IMR-90 (cell line): ENCODE data around the gene CDH13. TPM values are rescaled to one million over a fixed set of nuclear protein-coding genes. Genes with fewer than 3 reads are reported as not detected.

Experiments
- ATAC-seq: fragments of 200-7000 bp; cut with Tn5 transposase; 2 replicates; pipeline ENCODE4 v1.9.1; 2020; ENCODE audit warnings: low read depth, mild to moderate bottlenecking, moderate library complexity
- BruUV-seq: library from RNA; stranded (reverse); fragments of 400-500 nt; replicated peaks from 2 replicates; lab custom pipeline; 2021; lab: Mats Ljungman, UMichigan
- CTCF ChIA-PET: fragments of 300-600 bp; formaldehyde crosslinking; extraction: SDS; loops from one replicate; lab custom pipeline; 2021; ENCODE audit warnings: antibody characterized with exemption; lab: Yijun Ruan, JAX
- POLR2A ChIA-PET: fragments of 300-600 bp; sonication (Branson Sonifier 250); formaldehyde crosslinking; loops from one replicate; lab custom pipeline; 2022; ENCODE audit warnings: antibody characterized with exemption; ENCODE audit not compliant: unreplicated experiment; lab: Charles Lee
- DNase-seq: peaks from one replicate; pipeline ENCODE4 v3.0.0; 2013
- H2AFZ ChIP-seq: replicated peaks from 2 replicates; pipeline ENCODE3; 2013; ENCODE audit warnings: low read length, mild to moderate bottlenecking; ENCODE audit not compliant: poor library complexity
- H2AK5ac ChIP-seq: 2 replicates; pipeline ENCODE4 v1.6.1; 2013; ENCODE audit warnings: low read depth, low read length, inconsistent platforms
- H2AK9ac ChIP-seq: replicated peaks from 2 replicates; pipeline ENCODE3; 2013; ENCODE audit warnings: mild to moderate bottlenecking, low read depth, low read length, moderate library complexity; ENCODE audit not compliant: poor library complexity
- H2BK120ac ChIP-seq: 2 replicates; pipeline ENCODE4 v1.6.1; 2013; ENCODE audit warnings: low read depth, low read length, inconsistent platforms
- H2BK15ac ChIP-seq: 3 replicates; pipeline ENCODE4 v1.6.1; 2013; ENCODE audit warnings: low read depth, low read length, inconsistent platforms
- H2BK20ac ChIP-seq: 2 replicates; pipeline ENCODE4 v1.6.1; 2013; ENCODE audit warnings: low read depth, mild to moderate bottlenecking, inconsistent platforms, low read length, moderate library complexity
- H2BK5ac ChIP-seq: 2 replicates; pipeline ENCODE4 v1.6.1; 2013; ENCODE audit warnings: mild to moderate bottlenecking, low read depth, low read length, inconsistent platforms; ENCODE audit not compliant: poor library complexity, severe bottlenecking
- H3K14ac ChIP-seq: replicated peaks from 2 replicates; pipeline ENCODE4 v1.6.1; 2013; ENCODE audit warnings: low read depth, low read length, inconsistent platforms
- H3K18ac ChIP-seq: 2 replicates; pipeline ENCODE4 v1.6.1; 2013; ENCODE audit warnings: low read depth, low read length, control low read depth
- H3K23ac ChIP-seq: 2 replicates; pipeline ENCODE4 v1.6.1; 2013; ENCODE audit warnings: low read depth, low read length, inconsistent platforms
- H3K27ac ChIP-seq: 2 replicates; pipeline ENCODE4 v1.5.1; 2013; ENCODE audit warnings: mild to moderate bottlenecking, control low read depth, low read length; ENCODE audit not compliant: insufficient read depth
- H3K27me3 ChIP-seq: 2 replicates; pipeline ENCODE4 v1.6.1; 2013; ENCODE audit warnings: low read length; ENCODE audit not compliant: control insufficient read depth, insufficient read depth
- H3K36me3 ChIP-seq: 2 replicates; pipeline ENCODE4 v1.6.1; 2013; ENCODE audit warnings: low read length, mixed read lengths; ENCODE audit not compliant: control insufficient read depth, insufficient read depth
- H3K4ac ChIP-seq: 2 replicates; pipeline ENCODE4 v1.6.1; 2013; ENCODE audit warnings: low read depth, low read length, inconsistent platforms
- H3K4me1 ChIP-seq: 2 replicates; pipeline ENCODE4 v1.6.1; 2013; ENCODE audit warnings: low read length, mixed read lengths; ENCODE audit not compliant: control insufficient read depth, insufficient read depth
- H3K4me2 ChIP-seq: 2 replicates; pipeline ENCODE4 v1.6.1; 2013; ENCODE audit warnings: low read depth, mild to moderate bottlenecking, control low read depth, low read length, moderate library complexity
- H3K4me3 ChIP-seq: 2 replicates; pipeline ENCODE4 v1.5.1; 2013; ENCODE audit warnings: low read depth, mild to moderate bottlenecking, control low read depth, low read length, moderate library complexity; ENCODE audit not compliant: insufficient read depth
- H3K56ac ChIP-seq: 2 replicates; pipeline ENCODE4 v1.6.1; 2013; ENCODE audit warnings: low read length, inconsistent platforms; ENCODE audit not compliant: insufficient read depth; ENCODE audit errors: extremely low read depth
- H3K79me1 ChIP-seq, 2 experiments: 2 replicates each; pipeline ENCODE4 v1.6.1; 2013; ENCODE audit warnings: low read length in 2 of 2, inconsistent platforms in 1 of 2, low read depth in 1 of 2
- H3K9ac ChIP-seq: 2 replicates; pipeline ENCODE4 v1.6.1; 2013; ENCODE audit warnings: low read depth, low read length, control low read depth
- H3K9me1 ChIP-seq: 2 replicates; pipeline ENCODE4 v1.6.1; 2013; ENCODE audit warnings: low read length, inconsistent platforms; ENCODE audit not compliant: insufficient read depth
- H3K9me3 ChIP-seq: 2 replicates; pipeline ENCODE4 v1.6.1; 2013; ENCODE audit warnings: low read length; ENCODE audit not compliant: control insufficient read depth, insufficient read depth
- H4K20me1 ChIP-seq: 2 replicates; pipeline ENCODE4 v1.6.1; 2013; ENCODE audit warnings: low read length, inconsistent platforms; ENCODE audit not compliant: insufficient read depth
- H4K5ac ChIP-seq: 2 replicates; pipeline ENCODE4 v1.6.1; 2013; ENCODE audit warnings: mild to moderate bottlenecking, low read depth, low read length, control low read depth
- H4K8ac ChIP-seq, 2 experiments: 2 replicates each; pipeline ENCODE4 v1.6.1; 2013; ENCODE audit warnings: low read depth in 2 of 2, low read length in 2 of 2, control low read depth in 1 of 2, inconsistent platforms in 1 of 2
- H4K91ac ChIP-seq: 2 replicates; pipeline ENCODE4 v1.6.1; 2013; ENCODE audit warnings: low read depth, low read length, inconsistent platforms; ENCODE audit not compliant: insufficient read depth
- CEBPB ChIP-seq: IDR thresholded peaks from 2 replicates; pipeline ENCODE4 v1.6.1; 2012; ENCODE audit warnings: low read depth, low read length, improper control_type of control experiment
- CTCF ChIP-seq: conservative IDR thresholded peaks from 2 replicates; pipeline ENCODE4 v1.5.1; 2012; ENCODE audit warnings: mild to moderate bottlenecking, low read depth, low read length, improper control_type of control experiment
- FOS ChIP-seq: fragments of 150-350 bp; IDR thresholded peaks from 2 replicates; pipeline ENCODE4 v1.6.1; 2016; ENCODE audit warnings: low read depth, low read length
- MAFK ChIP-seq: IDR thresholded peaks from 2 replicates; pipeline ENCODE4 v1.6.1; 2012; ENCODE audit warnings: low read depth, low read length, improper control_type of control experiment
- MAZ ChIP-seq: IDR thresholded peaks from 2 replicates; pipeline ENCODE4 v1.6.1; 2012; ENCODE audit warnings: low read depth, mild to moderate bottlenecking, low read length, improper control_type of control experiment, moderate library complexity, borderline replicate concordance
- MXI1 ChIP-seq: IDR thresholded peaks from 2 replicates; pipeline ENCODE4 v1.6.1; 2012; ENCODE audit warnings: low read depth, mild to moderate bottlenecking, low read length, moderate library complexity, borderline replicate concordance
- RCOR1 ChIP-seq: IDR thresholded peaks from 2 replicates; pipeline ENCODE4 v1.6.1; 2012; ENCODE audit warnings: mild to moderate bottlenecking, low read length, improper control_type of control experiment; ENCODE audit not compliant: insufficient replicate concordance
- RFX5 ChIP-seq: IDR thresholded peaks from 2 replicates; pipeline ENCODE4 v1.8.0; 2012; ENCODE audit warnings: low read depth, mild to moderate bottlenecking, low read length, moderate library complexity
- SMC3 ChIP-seq: fragments of 150-350 bp; IDR thresholded peaks from 2 replicates; pipeline ENCODE4 v1.6.1; 2016; ENCODE audit warnings: low read depth, mild to moderate bottlenecking, antibody characterized with exemption, low read length, moderate library complexity
- WGBS, 2 experiments: methylation state at CpG; one replicate each; pipeline versions ENCODE4 v1.1.5 to v1.1.7; 2013; ENCODE audit warnings: missing lambda C conversion rate in 2 of 2; ENCODE audit not compliant: insufficient read length in 1 of 2; ENCODE audit errors: extremely low coverage in 2 of 2; 5-methylcytosine and 5-hydroxymethylcytosine counted together
- dilution Hi-C: fragments of 300-500 bp; cut with HindIII; formaldehyde crosslinking; loops from one replicate; pipeline ENCODE4 v1.14.3; 2018; ENCODE audit warnings: low sequenced_read_pairs; ENCODE audit not compliant: unreplicated experiment
- in situ Hi-C: fragments of 300-500 bp; cut with MboI; formaldehyde crosslinking; loops from 3 replicates; pipeline ENCODE4 v1.14.3; 2019; ENCODE audit warnings: low sequenced_read_pairs, inconsistent platforms, mixed read lengths
- intact Hi-C: fragments of 100-400 bp; cut with micrococcal nuclease; formaldehyde crosslinking; loops from 2 replicates; pipeline ENCODE4 v1.10.0; 2022
- polyA plus RNA-seq, 3 experiments: library from polyadenylated mRNA; depleted of rRNA; stranded (reverse); fragments of >200 nt; gene quantifications; 2 replicates each; pipeline ENCODE4 v1.2.3, GENCODE V29; 2012; ENCODE audit warnings: low replicate concordance in 1 of 3
- total RNA-seq: library from RNA; depleted of rRNA; stranded (reverse); fragments of >200 nt; gene quantifications from 2 replicates; pipeline ENCODE4 v1.2.3, GENCODE V29; 2012
- TF ChIP-seq, protein P1 (sequence below): fragments of 150-350 bp; IDR thresholded peaks from 2 replicates; pipeline ENCODE4 v1.6.1; 2016; ENCODE audit warnings: low read depth, mild to moderate bottlenecking, low read length, moderate library complexity, borderline replicate concordance

Gene CDH13
- total and polyA plus RNA-seq, 2 of the 4 experiments (the other 2 are of a cell fraction): 61.6 to 74.7 TPM

GRCh38 chr16:83335076-83335475 is 708.3 kb downstream of the CDH13 start:
- H4K5ac ChIP-seq: no peak overlapping the region
- no peaks in the 10 kb centered on the region for H4K20me1 ChIP-seq
- no peak overlapping the region for H3K4me2 ChIP-seq
- intact Hi-C loops (no loop called here), in situ Hi-C loops (no loop called here), dilution Hi-C loops (no loop called here)
- H3K4me1 ChIP-seq: peaks cover 14% of the 10 kb centered on the region
- no peak overlapping the region for H2AK9ac ChIP-seq
- H3K79me1 ChIP-seq: peaks cover 0 to 7% of the 10 kb centered on the region in 2 experiments; a peak in 1 of 4 replicates
- no TSS peak for BruUV-seq
- WGBS, 2 experiments: no CpG with 5 or more reads among the region's 2 CpGs
- H3K56ac ChIP-seq: no peak overlapping the region
- peak; percentile 31 for DNase-seq
- no peak overlapping the region for H3K4ac ChIP-seq
- ATAC-seq: peak; percentile 25
- H2AK5ac ChIP-seq: peak overlapping the region; percentile 15; the same call in 1 of the 2 replicates
- H2BK15ac ChIP-seq: no peak overlapping the region; the same call in 2 of the 3 replicates
- H3K36me3 ChIP-seq: no peaks in the 10 kb centered on the region
- H4K91ac ChIP-seq: no peak overlapping the region
- no peak overlapping the region for H2AFZ ChIP-seq
- no peak overlapping the region; the same call in 1 of the 2 replicates for H3K18ac ChIP-seq
- no peak overlapping the region for H3K4me3 ChIP-seq
- no peak for TF ChIP-seq RCOR1
- no peak for TF ChIP-seq MXI1
- TF ChIP-seq MAZ: no peak
- TF ChIP-seq RFX5: no peak
- TF ChIP-seq, protein P1, sequence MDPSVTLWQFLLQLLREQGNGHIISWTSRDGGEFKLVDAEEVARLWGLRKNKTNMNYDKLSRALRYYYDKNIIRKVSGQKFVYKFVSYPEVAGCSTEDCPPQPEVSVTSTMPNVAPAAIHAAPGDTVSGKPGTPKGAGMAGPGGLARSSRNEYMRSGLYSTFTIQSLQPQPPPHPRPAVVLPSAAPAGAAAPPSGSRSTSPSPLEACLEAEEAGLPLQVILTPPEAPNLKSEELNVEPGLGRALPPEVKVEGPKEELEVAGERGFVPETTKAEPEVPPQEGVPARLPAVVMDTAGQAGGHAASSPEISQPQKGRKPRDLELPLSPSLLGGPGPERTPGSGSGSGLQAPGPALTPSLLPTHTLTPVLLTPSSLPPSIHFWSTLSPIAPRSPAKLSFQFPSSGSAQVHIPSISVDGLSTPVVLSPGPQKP: no peak
- TF ChIP-seq CEBPB: no peak
- TF ChIP-seq FOS: no peak
- no peak for TF ChIP-seq CTCF
- TF ChIP-seq SMC3: no peak
- no peak for TF ChIP-seq MAFK
- CTCF ChIA-PET: no interaction called here
- H3K9me3 ChIP-seq: no peaks in the 10 kb centered on the region
- H3K27ac ChIP-seq: no peak overlapping the region
- H4K8ac ChIP-seq: no peak overlapping the region
- POLR2A ChIA-PET: no interaction called here
- no peak overlapping the region for H3K23ac ChIP-seq
- H3K9ac ChIP-seq: no peak overlapping the region
- H3K9me1 ChIP-seq: peaks cover 8% of the 10 kb centered on the region; the same call in 1 of the 2 replicates
- H2BK5ac ChIP-seq: no peak overlapping the region
- no peaks in the 10 kb centered on the region for H3K27me3 ChIP-seq
- H2BK20ac ChIP-seq: no peak overlapping the region
- H3K14ac ChIP-seq: no peak overlapping the region; the same call in 1 of the 2 replicates
- H2BK120ac ChIP-seq: no peak overlapping the region
